NCI-H82 (cell line): ENCODE measurements around the gene MRPL40.

Experiments
- DNase-seq: peaks from one replicate; lab custom pipeline; 2025; lab: John Stamatoyannopoulos, UW

MRPL40 gene

DNA sequence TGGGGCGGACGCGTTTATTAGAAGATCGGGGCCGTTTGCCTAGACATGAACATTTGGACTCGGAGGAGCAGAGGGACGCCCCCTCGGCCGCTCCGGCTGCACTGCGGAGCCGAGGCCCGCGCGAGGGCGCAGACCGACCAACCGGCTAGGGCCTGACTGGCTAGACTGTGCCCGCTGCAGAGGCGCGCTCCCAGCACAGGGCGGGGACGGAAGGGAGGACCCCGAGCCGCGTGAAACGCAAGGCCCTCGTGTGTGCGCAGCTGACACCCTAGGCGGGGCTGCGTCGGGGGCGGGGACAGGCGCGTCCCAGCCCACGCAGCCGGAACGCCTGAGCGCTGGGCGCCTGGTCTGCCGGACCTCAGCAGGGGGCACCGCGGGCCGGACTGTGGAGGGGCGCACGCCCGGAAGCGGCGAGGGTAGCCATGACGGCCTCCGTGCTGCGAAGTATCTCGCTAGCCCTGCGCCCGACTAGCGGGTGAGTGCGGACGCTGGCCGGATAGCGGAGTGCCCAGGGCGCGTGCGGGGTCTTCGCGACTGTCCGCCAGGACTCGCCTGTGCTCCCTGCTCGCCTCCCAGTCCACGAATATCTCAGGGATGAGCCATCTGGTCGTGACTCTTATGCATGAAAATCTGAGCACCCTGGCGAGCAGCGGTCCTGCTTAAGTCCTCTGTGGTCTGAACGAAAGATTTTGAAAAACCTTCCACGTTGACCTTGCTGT lies at the start of gene MRPL40:
TSS of gene MRPL40 (plus strand) at position 413 of the 719 bp plus-strand sequence. CDS start at position 423, 10 bp downstream.
- peak; percentile 93 for DNase-seq

DNA sequence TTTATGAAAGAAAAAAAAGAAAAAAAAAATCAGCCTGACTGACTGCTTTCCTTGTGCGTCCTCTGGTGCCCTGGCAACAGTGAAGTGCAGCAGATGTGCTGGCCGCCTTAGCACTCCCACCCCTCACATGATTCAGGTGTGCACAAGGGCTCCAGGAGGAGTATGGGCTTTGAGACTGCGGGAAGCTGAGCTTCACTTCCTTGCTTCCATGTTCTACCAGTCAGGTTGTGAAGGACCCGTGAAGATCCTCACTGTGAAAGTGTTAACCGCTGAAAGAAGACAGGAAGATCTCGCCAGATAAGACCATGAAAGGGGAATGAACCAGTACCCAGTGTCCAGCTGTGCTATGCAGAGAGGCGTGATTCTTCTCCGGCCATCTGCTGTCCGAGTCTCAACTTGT lies 49.1 kb upstream of the MRPL40 start:
- DNase-seq = no peak

DNA sequence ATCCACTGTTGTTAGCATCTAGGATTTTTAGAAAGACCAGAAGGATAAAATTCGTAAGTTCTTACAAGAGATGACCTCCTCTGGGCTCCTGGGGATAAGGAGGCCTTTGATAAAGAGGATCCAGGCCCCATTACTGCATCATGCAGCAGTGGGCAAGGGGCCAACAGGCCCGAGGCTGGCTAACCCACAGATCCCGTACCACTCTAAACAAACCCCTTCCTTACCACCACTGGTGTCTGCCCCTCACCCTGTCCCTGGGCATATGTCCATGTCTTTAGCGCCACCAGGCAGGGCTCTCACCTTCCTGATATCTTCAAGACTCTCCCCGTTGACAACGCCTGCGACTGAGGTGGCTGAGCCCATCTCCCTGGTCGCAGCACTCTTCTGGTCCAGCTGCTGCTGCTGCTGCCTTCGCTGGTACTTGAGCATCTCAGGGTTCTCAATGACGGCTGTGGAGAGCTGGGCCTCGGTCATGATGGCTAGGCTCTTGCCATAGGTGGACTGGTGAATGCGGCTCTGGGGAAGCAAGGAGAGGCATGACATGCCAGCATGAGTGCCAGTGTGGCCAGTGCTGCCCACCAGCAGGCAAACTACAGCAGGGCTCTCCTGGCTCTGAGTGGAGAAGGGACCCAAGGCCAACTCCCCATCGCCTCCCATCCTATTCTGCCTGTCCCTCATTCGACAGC lies 47.0 kb upstream of the MRPL40 start:
- DNase-seq = no peak

DNA sequence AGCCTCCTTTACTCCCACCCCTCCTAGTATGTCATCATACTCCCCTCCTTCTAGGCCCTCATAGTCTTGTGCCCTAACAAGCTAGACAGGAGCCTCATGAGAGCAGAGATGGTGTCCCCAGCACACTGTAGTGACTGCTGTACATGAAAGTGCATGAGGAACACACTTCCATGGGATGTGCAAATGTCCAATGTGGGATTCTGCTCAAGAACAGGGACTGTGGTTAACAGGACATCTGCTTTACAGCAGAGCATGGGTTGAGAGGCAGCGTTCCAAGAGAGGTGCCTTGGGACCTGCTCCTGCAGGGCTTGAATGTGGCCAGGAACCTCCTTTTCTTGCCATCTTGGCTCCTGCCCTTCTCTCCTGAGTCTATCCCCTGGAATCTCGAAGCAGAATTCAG lies 46.1 kb upstream of the MRPL40 start:
- DNase-seq = no peak

DNA sequence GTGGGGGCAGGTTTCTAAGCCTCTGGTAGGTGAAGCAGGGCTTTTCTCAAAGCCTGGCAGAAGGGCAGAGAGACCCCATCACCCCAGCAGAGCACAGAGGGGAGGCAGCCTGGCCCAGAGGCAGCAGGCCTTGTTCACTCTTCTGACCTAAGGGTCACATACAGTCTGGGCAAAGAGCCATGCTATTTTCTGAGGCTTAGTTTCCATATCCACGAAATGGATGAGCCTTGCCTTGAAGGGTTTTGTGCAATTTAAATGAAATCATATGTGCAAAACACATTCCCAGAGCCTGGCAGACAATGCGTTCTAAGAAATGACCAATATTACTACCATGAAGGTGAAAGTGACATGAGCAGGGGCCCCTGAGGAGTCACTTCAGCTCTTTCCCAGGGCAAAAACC lies 45.3 kb upstream of the MRPL40 start:
- no peak for DNase-seq

DNA sequence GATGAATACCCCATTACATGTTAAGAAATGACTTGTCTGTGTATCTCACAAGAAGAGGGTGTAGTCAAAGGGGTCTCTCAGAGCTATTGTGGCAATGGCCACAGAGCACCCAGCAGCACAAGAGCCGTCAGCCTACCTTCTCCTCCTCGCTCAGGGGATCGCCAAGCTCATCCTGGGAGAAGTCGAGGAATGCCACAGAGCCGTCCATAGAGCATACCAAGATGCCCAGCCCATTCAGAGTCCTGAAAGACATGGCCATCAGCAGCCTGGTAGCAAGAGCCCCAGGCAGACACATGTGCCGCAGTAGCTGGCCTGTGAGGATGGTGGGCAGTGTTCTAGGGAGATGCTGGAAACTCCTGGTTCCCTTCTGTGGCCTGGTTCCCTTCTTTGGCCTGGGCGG lies 44.8 kb upstream of the MRPL40 start:
- DNase-seq = no peak

DNA sequence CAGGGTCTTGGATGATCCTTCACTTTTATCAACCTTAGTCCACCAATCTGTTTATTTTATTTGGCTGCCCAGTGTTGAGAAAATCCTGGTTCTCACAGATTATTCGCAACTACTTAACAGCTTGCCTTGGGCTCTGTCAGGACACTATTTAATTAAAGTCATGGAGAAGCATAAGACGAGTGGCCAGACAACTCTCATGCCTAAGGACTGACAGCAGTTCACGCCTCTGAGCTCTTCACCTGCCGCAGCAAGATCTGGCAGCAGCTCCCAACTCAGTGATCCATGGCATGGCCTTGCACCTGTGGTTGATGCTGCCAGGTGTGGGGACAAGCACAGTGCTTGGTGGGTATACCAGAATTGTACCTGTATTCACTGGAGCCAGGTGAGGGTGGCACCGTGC lies 38.6 kb upstream of the MRPL40 start:
- DNase-seq = no peak

DNA sequence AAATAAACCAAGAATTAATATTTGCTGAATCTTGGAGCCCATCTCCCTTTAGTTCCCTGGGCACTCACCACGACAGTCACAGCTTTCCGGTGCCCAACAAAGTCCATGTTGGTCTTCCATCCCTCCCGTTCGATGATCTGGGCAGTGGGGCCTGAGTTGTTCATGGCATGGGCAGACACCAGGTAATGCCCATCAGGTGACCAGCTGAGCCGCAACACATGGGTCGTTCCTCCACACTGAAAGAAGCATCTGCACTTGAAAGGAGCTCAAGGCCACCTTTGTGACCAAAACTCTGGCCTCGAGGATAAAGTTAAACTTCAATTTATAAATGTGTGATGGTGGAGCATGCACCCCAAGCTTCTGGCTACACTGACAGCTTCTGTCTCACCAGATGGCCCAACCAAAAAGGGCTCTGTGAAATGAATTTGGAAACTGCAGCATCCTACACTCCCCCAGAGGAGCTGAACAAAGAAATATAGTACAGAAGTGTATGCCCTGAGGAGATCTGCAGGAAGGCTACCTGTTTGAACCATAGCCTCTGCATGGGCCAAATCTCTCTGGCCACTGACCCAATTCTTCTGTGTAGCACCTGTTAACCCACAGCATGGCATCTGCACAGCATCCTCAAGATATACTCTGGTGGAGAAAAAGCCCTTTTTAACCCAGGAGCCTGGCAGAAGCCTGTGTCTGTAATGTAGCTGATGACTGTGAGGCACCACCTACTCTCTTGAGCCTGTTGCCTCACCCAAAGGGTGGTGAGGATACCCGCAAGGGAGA lies 37.9 kb upstream of the MRPL40 start:
- no peak for DNase-seq

DNA sequence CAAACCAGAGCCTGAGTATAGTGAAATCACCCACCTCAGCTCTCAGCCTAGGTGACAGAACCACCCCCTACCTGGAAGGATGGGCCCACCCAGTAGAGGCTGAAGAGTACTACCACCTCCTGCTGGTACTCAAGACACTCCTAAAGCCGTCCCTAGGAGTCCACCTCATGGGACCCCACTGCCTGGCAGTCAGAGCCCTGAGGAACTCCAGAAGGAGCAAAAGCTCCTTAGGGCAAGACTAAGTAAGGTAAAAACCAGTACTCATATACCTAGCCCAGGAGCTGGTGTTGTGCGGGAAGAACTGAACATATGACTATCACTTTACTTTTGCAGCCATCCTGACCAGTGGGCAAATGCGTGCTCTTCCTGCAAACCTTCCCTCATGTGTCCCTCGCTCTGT lies 37.1 kb upstream of the MRPL40 start:
- DNase-seq = no peak

DNA sequence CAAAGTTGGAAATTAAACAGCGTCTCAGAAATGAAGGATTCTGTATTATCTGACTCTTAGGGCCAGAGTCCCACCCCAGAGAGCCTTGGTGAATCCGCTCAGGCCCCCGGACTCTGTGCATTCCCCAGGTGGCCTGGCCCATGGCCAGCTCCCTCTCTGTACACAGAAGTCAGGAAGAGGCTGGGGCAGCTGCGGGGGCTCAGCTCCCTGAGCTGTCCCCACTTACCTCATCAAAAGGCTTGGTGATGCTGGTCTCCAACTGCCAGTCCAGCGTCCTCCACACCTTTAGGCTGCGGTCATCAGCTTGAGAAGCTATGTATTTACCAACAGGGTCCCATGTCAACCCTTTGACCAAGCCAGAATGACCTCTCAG lies 35.8 kb upstream of the MRPL40 start:
- no peak for DNase-seq

DNA sequence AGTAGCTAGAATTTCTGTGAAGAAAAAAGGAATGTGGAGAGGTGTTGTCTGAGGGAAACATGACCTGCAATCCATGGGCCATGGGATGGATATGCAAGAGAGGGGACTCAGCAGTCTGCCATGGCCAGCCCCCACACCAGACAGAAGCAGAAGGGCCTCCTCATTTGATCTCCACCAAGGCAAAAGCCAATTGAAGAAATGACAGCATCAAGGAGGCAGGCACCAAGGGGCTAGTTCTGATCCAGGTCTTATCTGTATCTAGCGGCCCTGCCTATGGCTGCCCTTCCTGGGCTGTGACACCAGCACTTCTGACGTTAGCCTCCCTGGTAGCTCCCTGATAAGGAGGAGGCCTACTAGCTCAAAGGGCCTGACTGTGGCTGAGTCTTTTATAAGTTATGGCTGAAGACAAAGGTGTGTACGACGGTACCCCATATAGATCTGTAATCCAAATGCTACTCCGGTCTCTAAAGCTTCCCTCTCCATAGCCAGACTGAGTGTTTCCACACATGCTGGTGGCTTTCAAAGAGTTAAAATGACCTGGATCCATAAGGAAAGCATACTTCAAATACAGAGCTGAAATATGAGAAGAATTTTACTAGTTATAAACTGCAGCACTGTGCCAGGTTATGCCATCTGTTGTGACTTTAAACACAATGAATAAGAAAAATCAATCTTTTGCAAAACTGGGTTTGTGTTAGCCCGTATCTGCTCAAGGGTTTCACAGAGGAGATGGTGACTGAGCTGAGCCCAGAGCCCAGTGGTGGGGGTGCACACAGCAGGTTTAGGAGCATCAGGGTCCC lies 35.2 kb upstream of the MRPL40 start:
- DNase-seq = no peak

DNA sequence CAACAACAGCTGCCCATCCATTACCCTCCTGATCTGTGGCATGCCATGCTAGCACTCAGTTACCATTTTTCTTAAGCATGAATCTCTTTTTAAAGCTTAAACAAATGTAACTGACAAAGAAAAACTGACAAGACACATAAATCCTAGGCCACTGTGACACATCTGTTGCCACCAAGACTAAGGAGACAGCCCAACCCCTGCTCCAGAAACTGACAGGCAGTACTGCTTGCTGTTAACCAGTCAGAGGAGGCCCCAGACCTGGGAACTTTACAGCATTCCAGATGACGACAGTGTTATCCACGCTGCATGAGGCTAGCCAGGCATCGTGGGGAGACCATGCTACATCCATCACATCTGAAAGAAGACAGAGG lies 34.6 kb upstream of the MRPL40 start:
- DNase-seq = no peak

DNA sequence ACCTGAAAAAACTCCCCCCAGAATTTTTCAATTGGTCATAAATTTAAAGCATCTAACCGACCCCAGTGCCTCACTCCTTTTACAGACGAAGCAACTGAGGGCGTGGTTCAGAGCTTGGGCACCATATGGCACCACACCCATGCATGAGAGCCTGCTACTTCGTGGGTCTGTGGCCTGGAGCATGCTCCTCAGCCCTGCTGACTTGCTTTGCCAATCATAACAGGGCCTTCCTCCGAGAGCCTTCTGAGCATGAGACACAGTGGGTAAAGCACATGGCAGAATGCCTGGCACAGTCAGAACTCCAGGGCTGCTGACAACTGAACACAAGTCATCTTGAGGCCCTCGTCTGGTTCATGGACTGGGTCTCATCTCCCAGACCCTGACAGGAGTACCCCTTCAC lies 34.1 kb upstream of the MRPL40 start:
- DNase-seq = no peak

DNA sequence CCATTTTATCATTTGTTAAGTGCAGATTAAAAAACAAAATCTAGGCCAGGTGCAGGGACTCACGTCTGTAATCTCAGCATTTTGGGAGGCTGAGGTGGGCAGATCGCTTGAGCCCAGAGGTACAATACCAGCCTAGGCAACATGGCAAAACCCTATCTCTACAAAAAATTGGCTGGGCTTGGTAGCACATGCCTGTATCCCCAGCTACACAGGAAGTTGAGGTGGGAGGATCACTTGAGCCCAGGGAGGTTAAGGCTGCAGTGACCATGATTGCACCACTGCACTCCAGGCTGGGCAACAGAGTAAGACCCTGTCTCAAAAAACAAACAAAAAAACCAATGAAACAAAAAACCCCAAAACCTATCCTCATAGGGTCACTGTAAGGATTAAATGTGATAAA lies 33.7 kb upstream of the MRPL40 start:
- no peak for DNase-seq

DNA sequence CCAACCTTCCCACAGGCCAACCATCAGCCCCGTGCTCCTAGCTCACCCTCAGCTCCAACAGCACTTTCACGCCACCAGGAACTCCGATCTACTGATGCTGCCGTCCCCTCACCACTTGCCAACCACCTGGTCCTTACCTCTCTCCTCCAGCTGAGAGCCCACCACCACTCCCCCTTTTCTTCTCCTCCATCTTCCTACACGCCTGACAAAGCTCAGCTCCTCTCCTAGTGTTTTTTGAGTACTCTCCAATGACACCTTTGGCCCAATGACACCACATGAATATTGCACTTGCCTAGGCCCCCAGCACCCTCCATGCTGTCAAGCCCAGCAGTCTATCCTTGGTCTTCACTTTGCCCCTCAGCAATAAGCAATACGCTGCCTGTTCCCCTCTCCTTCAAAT lies 31.5 kb upstream of the MRPL40 start:
- DNase-seq = no peak

DNA sequence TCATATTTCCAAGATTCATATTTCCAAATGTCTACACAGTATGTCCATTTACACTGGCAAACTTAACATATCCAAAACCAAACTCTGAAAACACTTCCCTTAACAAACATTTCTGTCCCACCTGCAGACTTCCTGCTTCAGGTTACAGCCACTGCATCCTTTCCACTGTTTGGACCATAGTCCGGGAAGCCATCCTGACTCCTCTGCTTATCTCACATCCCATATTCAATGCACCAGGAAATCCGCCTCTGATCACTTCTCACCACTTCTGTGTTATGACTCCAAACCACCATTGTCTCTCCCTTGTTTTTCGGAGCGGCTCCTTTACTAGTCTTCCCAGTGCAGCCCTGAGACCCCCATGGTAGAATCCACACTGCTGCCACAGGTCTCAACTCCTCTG lies 30.9 kb upstream of the MRPL40 start:
- no peak for DNase-seq

DNA sequence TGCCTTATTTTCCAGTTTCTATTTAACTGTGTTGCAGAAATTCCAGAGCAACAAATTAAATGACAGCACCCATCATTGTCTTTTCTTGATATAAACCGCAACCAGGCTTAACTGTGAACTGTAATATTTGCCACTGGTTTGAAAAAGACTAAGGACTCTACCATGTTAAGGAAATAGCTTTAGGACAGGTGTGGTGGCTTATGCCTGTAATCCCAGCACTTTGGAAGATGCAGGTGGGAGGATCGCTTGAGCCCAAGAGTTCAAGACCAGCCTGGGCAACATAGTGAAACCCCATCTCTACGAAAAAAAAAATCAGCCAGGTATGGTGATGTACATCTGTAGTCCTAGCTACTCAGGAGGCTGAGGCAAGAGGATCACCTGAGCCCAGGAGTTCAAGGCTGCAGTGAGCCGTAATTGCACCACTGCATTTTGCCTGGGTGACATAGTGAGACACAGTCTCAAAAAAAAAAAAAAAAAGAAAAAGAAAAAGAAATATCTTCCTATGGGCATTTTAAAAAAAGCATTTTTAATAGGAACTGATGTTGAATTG lies 29.6 kb upstream of the MRPL40 start:
- DNase-seq = no peak

DNA sequence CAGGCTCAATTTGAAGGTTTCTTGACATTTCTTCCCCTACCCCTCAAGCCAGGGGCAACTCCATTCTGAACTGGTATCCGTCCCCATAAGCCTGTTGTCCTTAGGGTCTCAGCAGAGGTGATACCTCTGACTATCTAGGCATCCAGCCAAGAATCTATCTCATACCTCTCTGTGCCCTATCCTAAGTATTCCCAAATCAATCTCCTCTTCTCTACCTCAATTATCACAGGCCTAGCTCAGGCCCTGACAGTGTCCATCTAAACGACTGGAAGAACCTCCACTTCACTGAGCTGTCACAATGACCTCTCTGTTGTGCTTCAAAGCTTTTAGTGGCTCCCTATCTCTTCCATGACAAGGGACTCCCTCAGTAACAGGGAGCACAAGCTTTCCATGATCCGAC lies 27.7 kb upstream of the MRPL40 start:
- no peak for DNase-seq

DNA sequence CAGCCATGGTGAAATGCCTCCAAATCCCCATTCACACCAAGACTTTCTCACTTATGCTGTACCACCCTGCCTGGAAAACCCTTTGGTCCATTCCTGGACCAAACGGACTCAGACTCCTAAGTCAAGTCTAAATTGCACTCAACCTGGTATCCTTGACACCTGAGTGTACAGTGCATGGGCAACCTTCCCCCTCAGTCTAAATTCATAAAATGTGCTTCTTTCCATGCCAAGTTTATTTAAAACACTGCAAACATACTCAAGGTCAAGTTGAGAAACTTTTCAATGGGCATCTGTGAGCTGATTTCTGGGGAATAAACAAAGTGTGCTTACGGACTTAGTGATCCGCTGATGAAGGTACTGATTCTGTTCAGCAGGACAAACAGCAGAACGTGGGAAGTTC lies 27.2 kb upstream of the MRPL40 start:
- DNase-seq = no peak

DNA sequence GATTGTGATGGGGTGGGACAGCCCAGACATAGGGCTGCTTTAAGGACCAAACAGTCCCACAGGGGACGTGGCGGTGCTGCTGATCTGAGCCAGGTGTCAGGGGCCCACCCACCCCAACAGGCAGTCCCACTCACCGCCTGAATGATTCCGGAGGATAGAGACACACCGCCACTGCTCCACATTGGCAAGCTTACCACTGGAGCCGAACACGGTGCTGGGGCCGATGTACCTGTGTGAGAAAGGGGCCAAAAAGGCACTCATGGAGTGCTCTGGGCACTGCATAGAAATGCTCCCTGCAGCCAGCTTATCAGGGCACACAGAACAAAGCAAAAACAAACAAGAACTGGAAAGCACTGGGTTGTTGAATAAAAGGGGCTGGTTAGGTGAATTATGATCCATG lies 26.7 kb upstream of the MRPL40 start:
- no peak for DNase-seq

DNA sequence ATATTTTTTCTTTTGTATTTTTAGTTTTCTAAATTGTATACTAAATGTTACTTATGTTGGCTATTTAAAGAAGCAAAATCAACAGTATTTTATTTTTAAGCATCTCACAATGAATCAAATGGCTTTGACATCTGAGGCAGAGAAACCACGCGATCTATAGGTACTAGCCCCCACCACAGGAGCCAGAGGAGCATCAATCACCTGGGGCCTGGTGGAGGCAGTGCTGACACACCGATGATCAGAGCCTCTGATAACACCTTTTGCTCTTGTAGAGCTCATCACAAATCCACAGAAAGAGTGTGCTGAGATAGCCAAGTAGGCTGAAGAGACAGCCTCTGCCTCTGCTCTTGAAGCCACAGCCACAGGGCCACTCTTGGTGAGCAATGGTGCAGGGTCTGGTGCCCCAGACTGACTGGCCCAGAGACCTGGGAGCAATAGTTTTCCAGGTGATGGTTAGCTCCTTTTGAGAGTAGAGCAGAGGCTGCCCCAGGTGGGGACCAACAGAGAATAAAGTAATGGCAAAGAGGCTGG lies 26.0 kb upstream of the MRPL40 start:
- DNase-seq = no peak

DNA sequence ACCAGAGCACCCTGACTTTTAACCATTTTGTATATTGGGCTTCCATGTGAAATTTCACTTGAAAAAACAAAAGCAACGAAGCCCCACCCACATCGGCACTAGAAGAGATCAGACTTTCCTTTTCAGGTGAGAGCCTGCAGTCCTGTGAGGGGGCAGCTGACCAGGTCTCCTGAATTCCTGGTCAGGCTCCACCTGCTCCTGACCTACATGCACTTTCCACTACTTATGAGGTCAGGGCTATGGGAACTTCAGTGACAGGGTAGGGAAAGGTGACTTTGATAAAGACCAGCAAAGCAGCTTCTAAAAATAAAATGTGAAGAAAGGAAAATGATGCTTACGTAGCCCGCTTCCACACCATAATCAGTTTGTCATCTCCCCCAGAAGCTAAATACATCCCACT lies 25.5 kb upstream of the MRPL40 start:
- DNase-seq = no peak
